PC-9 (cell line): ENCODE measurements around the gene CFAP20DC. TPM values are rescaled to one million over a fixed set of nuclear protein-coding genes. Genes with fewer than 3 reads are reported as not detected.

Experiments used
- BruUV-seq: library from RNA; stranded (reverse); fragments of 400-500 nt; replicated peaks from 2 replicates; lab custom pipeline; 2021; lab: Mats Ljungman, UMichigan
- CTCF ChIA-PET: fragments of 300-600 bp; sonication (Branson Sonifier 250); formaldehyde crosslinking; loops from one replicate; lab custom pipeline; 2022; ENCODE audit warnings: antibody characterized with exemption; lab: Charles Lee
- POLR2A ChIA-PET: fragments of 300-600 bp; sonication (Branson Sonifier 250); formaldehyde crosslinking; loops from one replicate; lab custom pipeline; 2022; ENCODE audit warnings: antibody characterized with exemption; ENCODE audit not compliant: unreplicated experiment; lab: Charles Lee
- DNase-seq, 2 experiments: peaks; one replicate each; pipeline versions ENCODE4 v3.0.0 to v3.0.0-alpha.2; 2015 to 2022; ENCODE audit warnings: mixed read lengths in 1 of 2
- H2AFZ ChIP-seq: fragments of 200-600 bp; sonication (generic); 2 replicates; pipeline ENCODE4 v1.8.1; 2017; ENCODE audit warnings: antibody characterized with exemption
- H3F3A ChIP-seq: fragments of 200-600 bp; sonication (generic); 2 replicates; pipeline ENCODE4 v1.8.1; 2017; ENCODE audit warnings: antibody characterized with exemption, mild to moderate bottlenecking, low read depth; ENCODE audit not compliant: insufficient read depth
- H3K27ac ChIP-seq: fragments of 200-600 bp; sonication (generic); 2 replicates; pipeline ENCODE4 v1.6.1; 2016; ENCODE audit warnings: mixed run types
- H3K27me3 ChIP-seq: fragments of 200-600 bp; sonication (generic); 2 replicates; pipeline ENCODE4 v1.6.1; 2016; ENCODE audit warnings: low read depth, mixed run types; ENCODE audit not compliant: insufficient read depth
- H3K36me3 ChIP-seq: fragments of 200-600 bp; sonication (generic); 2 replicates; pipeline ENCODE4 v1.6.1; 2016; ENCODE audit warnings: low read depth, mixed run types
- H3K4me1 ChIP-seq: fragments of 200-600 bp; sonication (generic); replicated peaks from 2 replicates; pipeline ENCODE4 v1.6.1; 2016; ENCODE audit warnings: mixed run types; ENCODE audit not compliant: insufficient read depth
- H3K4me2 ChIP-seq: fragments of 200-600 bp; sonication (generic); 2 replicates; pipeline ENCODE4 v1.6.1; 2017; ENCODE audit warnings: mixed run types
- H3K4me3 ChIP-seq: fragments of 200-600 bp; sonication (generic); 2 replicates; pipeline ENCODE4 v1.6.1; 2016; ENCODE audit warnings: mixed run types
- H3K79me2 ChIP-seq: fragments of 200-600 bp; sonication (generic); 2 replicates; pipeline ENCODE4 v1.6.1; 2017; ENCODE audit warnings: low read depth, mixed run types
- H3K9me2 ChIP-seq: fragments of 200-600 bp; sonication (generic); 2 replicates; pipeline ENCODE4 v1.8.1; 2017; ENCODE audit warnings: mild to moderate bottlenecking; ENCODE audit not compliant: insufficient read depth
- H3K9me3 ChIP-seq: fragments of 200-600 bp; sonication (generic); 2 replicates; pipeline ENCODE4 v1.8.1; 2016; ENCODE audit warnings: low read depth; ENCODE audit not compliant: insufficient read depth
- H4K20me1 ChIP-seq: fragments of 200-600 bp; sonication (generic); 2 replicates; pipeline ENCODE4 v1.8.1; 2017; ENCODE audit not compliant: insufficient read depth
- EZH2 ChIP-seq: fragments of 200-600 bp; sonication (generic); IDR thresholded peaks from 2 replicates; pipeline ENCODE4 v1.8.0; 2017; ENCODE audit warnings: antibody characterized with exemption, low read depth
- intact Hi-C: fragments of 100-400 bp; cut with micrococcal nuclease; formaldehyde crosslinking; loops from one replicate; pipeline ENCODE4 v1.10.0; 2022; ENCODE audit not compliant: unreplicated experiment
- total RNA-seq: library from RNA; stranded (reverse); gene quantifications from 2 replicates; pipeline ENCODE4 v1.2.3, GENCODE V29; 2021
- TF ChIP-seq, protein P1 (sequence below): fragments of 200-600 bp; sonication (generic); conservative IDR thresholded peaks from 2 replicates; pipeline ENCODE4 v1.6.1; 2017; ENCODE audit warnings: mixed run types, antibody characterized with exemption, mild to moderate bottlenecking, moderate library complexity

Gene CFAP20DC
- total RNA-seq, 1 experiment from 2014 or later = 6.7 TPM

- no peak overlapping the region for H3K4me3 ChIP-seq
- H3K4me2 ChIP-seq = no peak overlapping the region
- H4K20me1 ChIP-seq = no peaks in the 10 kb centered on the region
- ChIA-PET POLR2A (no interaction called here), CTCF (no interaction called here)
- TF ChIP-seq, protein P1, sequence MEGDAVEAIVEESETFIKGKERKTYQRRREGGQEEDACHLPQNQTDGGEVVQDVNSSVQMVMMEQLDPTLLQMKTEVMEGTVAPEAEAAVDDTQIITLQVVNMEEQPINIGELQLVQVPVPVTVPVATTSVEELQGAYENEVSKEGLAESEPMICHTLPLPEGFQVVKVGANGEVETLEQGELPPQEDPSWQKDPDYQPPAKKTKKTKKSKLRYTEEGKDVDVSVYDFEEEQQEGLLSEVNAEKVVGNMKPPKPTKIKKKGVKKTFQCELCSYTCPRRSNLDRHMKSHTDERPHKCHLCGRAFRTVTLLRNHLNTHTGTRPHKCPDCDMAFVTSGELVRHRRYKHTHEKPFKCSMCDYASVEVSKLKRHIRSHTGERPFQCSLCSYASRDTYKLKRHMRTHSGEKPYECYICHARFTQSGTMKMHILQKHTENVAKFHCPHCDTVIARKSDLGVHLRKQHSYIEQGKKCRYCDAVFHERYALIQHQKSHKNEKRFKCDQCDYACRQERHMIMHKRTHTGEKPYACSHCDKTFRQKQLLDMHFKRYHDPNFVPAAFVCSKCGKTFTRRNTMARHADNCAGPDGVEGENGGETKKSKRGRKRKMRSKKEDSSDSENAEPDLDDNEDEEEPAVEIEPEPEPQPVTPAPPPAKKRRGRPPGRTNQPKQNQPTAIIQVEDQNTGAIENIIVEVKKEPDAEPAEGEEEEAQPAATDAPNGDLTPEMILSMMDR = no peak
- no peak for TF ChIP-seq EZH2
- no peaks in the 10 kb centered on the region for H3F3A ChIP-seq
- DNase-seq = no peak
- BruUV-seq = no TSS peak
- no peak overlapping the region for H2AFZ ChIP-seq
- peaks cover 8% of the 10 kb centered on the region for H3K4me1 ChIP-seq
- intact Hi-C loops = no loop called here
- no peak overlapping the region for H3K27ac ChIP-seq
- H3K36me3 ChIP-seq = no peaks in the 10 kb centered on the region
- H3K79me2 ChIP-seq = no peaks in the 10 kb centered on the region
- no peaks in the 10 kb centered on the region for H3K27me3 ChIP-seq
- H3K9me2 ChIP-seq = no peaks in the 10 kb centered on the region
- no peaks in the 10 kb centered on the region for H3K9me3 ChIP-seq
These were observed 56.3 kb downstream of the CFAP20DC start for GRCh38 chr3:58993547-58993946.

DNA sequence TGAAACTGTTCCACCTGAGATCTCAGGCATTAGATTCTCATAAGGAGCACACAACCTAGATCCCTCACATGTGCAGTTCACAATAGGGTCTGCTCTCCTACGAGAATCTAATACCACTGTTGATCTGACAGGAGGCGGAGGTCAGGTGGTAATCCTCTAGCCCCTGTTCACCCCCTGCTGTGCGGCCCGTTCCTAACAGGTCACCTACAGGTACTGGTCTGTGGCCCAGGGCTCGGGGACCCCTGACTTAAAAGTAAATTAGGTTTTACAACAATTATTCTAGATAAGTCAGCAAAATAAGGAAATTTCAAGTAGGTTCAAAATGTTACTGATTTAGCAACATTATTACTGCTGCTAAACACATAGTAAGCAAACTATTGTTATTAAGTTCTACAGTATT is 58.2 kb downstream of the CFAP20DC start:
- no peaks in the 10 kb centered on the region for H3K9me3 ChIP-seq
- no peaks in the 10 kb centered on the region for H3K79me2 ChIP-seq
- ChIA-PET POLR2A (no interaction called here), CTCF (no interaction called here)
- no peak overlapping the region for H3K4me3 ChIP-seq
- no peaks in the 10 kb centered on the region for H4K20me1 ChIP-seq
- no peaks in the 10 kb centered on the region for H3F3A ChIP-seq
- TF ChIP-seq, protein P1 = no peak
- no peak for TF ChIP-seq EZH2
- H3K27ac ChIP-seq = no peak overlapping the region
- DNase-seq = no peak
- intact Hi-C loops = no loop called here
- no peak overlapping the region for H3K4me2 ChIP-seq
- H3K4me1 ChIP-seq = no peaks in the 10 kb centered on the region
- no peaks in the 10 kb centered on the region for H3K27me3 ChIP-seq
- no peaks in the 10 kb centered on the region for H3K9me2 ChIP-seq
- BruUV-seq = no TSS peak
- H2AFZ ChIP-seq = no peak overlapping the region
- no peaks in the 10 kb centered on the region for H3K36me3 ChIP-seq

DNA sequence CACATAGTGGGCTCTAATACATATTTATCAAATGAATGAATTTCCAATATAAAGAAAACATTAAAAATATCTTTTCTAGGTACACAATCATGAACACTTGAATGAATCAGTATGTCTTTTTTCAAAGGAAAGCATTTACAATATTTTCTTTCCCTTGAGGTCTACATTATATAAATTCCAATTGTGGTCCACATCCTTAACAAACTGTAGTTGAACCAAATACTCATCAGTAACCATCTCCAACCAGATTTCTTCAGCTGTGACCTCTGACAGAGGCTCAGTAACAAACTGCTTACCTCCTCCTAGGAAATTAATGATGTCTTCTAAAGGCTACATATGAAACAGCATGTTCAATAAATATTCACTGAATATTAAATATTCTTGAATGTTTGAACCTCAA is 58.8 kb downstream of the CFAP20DC start:
- Histone ChIP-seq H3K4me3 (no peak overlapping the region), H3K36me3 (no peaks in the 10 kb centered on the region), H3K9me3 (no peaks in the 10 kb centered on the region), H3K27ac (no peak overlapping the region), H3F3A (no peaks in the 10 kb centered on the region), H3K27me3 (no peaks in the 10 kb centered on the region), H3K79me2 (no peaks in the 10 kb centered on the region), H3K4me1 (no peaks in the 10 kb centered on the region), H2AFZ (no peak overlapping the region), H3K4me2 (no peak overlapping the region), H4K20me1 (no peaks in the 10 kb centered on the region), H3K9me2 (no peaks in the 10 kb centered on the region)
- ChIA-PET CTCF (no interaction called here), POLR2A (no interaction called here)
- BruUV-seq = no TSS peak
- no peak for TF ChIP-seq EZH2
- TF ChIP-seq, protein P1 = no peak
- no peak for DNase-seq
- intact Hi-C loops = no loop called here
